ENCODE results near the gene COL17A1. TPM values are rescaled to one million over a fixed set of nuclear protein-coding genes. Genes with fewer than 3 reads are reported as not detected.

Gene COL17A1
- total and polyA plus RNA-seq, 2 of the 13 experiments (the other 11 are each of a cell fraction or from before 2014, with no cell fraction given): 0.03 TPM; not detected in 1

- TF ChIP-seq ZBTB40 (IDR thresholded peaks at IDR 0.05) (no peak), ZBTB40 (CRISPR knock-in tag; IDR thresholded peaks at IDR 0.05) (no peak), GATA4 (IDR thresholded peaks at IDR 0.05; ENCODE audit: borderline replicate concordance, low read depth) (no peak), ZBTB46 (CRISPR knock-in tag; IDR thresholded peaks at IDR 0.05; ENCODE audit: borderline replicate concordance) (no peak), ZFP90 (CRISPR knock-in tag; IDR thresholded peaks at IDR 0.05; ENCODE audit: borderline replicate concordance) (no peak), PRMT3 (CRISPR knock-in tag; IDR thresholded peaks at IDR 0.05; ENCODE audit: borderline replicate concordance, low read depth) (no peak), MEIS1 (CRISPR knock-in tag; IDR thresholded peaks at IDR 0.05; ENCODE audit: borderline replicate concordance) (no peak), CC2D1A (CRISPR knock-in tag; IDR thresholded peaks at IDR 0.05) (no peak)
These were observed 48.3 kb downstream of the COL17A1 start (continued) for GRCh38 chr10:104037261-104037951.
